IMR-90 (cell line): Measurements from ENCODE around the gene GLT8D2. TPM values are rescaled to one million over a fixed set of nuclear protein-coding genes. Genes with fewer than 3 reads are reported as not detected.

Experiments
- ATAC-seq: fragments of 200-7000 bp; cut with Tn5 transposase; 2 replicates; pipeline ENCODE4 v1.9.1; 2020; ENCODE audit warnings: low read depth, mild to moderate bottlenecking, moderate library complexity
- BruUV-seq: library from RNA; stranded (reverse); fragments of 400-500 nt; replicated peaks from 2 replicates; lab custom pipeline; 2021; lab: Mats Ljungman, UMichigan
- CTCF ChIA-PET: fragments of 300-600 bp; formaldehyde crosslinking; extraction: SDS; loops from one replicate; lab custom pipeline; 2021; ENCODE audit warnings: antibody characterized with exemption; lab: Yijun Ruan, JAX
- POLR2A ChIA-PET: fragments of 300-600 bp; sonication (Branson Sonifier 250); formaldehyde crosslinking; loops from one replicate; lab custom pipeline; 2022; ENCODE audit warnings: antibody characterized with exemption; ENCODE audit not compliant: unreplicated experiment; lab: Charles Lee
- DNase-seq: peaks from one replicate; pipeline ENCODE4 v3.0.0; 2013
- H2AFZ ChIP-seq: replicated peaks from 2 replicates; pipeline ENCODE3; 2013; ENCODE audit warnings: low read length, mild to moderate bottlenecking; ENCODE audit not compliant: poor library complexity
- H2AK5ac ChIP-seq: 2 replicates; pipeline ENCODE4 v1.6.1; 2013; ENCODE audit warnings: low read depth, low read length, inconsistent platforms
- H2AK9ac ChIP-seq: replicated peaks from 2 replicates; pipeline ENCODE3; 2013; ENCODE audit warnings: mild to moderate bottlenecking, low read depth, low read length, moderate library complexity; ENCODE audit not compliant: poor library complexity
- H2BK120ac ChIP-seq: 2 replicates; pipeline ENCODE4 v1.6.1; 2013; ENCODE audit warnings: low read depth, low read length, inconsistent platforms
- H2BK15ac ChIP-seq: 3 replicates; pipeline ENCODE4 v1.6.1; 2013; ENCODE audit warnings: low read depth, low read length, inconsistent platforms
- H2BK20ac ChIP-seq: 2 replicates; pipeline ENCODE4 v1.6.1; 2013; ENCODE audit warnings: low read depth, mild to moderate bottlenecking, inconsistent platforms, low read length, moderate library complexity
- H2BK5ac ChIP-seq: 2 replicates; pipeline ENCODE4 v1.6.1; 2013; ENCODE audit warnings: mild to moderate bottlenecking, low read depth, low read length, inconsistent platforms; ENCODE audit not compliant: poor library complexity, severe bottlenecking
- H3K14ac ChIP-seq: replicated peaks from 2 replicates; pipeline ENCODE4 v1.6.1; 2013; ENCODE audit warnings: low read depth, low read length, inconsistent platforms
- H3K18ac ChIP-seq: 2 replicates; pipeline ENCODE4 v1.6.1; 2013; ENCODE audit warnings: low read depth, low read length, control low read depth
- H3K23ac ChIP-seq: 2 replicates; pipeline ENCODE4 v1.6.1; 2013; ENCODE audit warnings: low read depth, low read length, inconsistent platforms
- H3K27ac ChIP-seq: 2 replicates; pipeline ENCODE4 v1.5.1; 2013; ENCODE audit warnings: mild to moderate bottlenecking, control low read depth, low read length; ENCODE audit not compliant: insufficient read depth
- H3K27me3 ChIP-seq: 2 replicates; pipeline ENCODE4 v1.6.1; 2013; ENCODE audit warnings: low read length; ENCODE audit not compliant: control insufficient read depth, insufficient read depth
- H3K36me3 ChIP-seq: 2 replicates; pipeline ENCODE4 v1.6.1; 2013; ENCODE audit warnings: low read length, mixed read lengths; ENCODE audit not compliant: control insufficient read depth, insufficient read depth
- H3K4ac ChIP-seq: 2 replicates; pipeline ENCODE4 v1.6.1; 2013; ENCODE audit warnings: low read depth, low read length, inconsistent platforms
- H3K4me1 ChIP-seq: 2 replicates; pipeline ENCODE4 v1.6.1; 2013; ENCODE audit warnings: low read length, mixed read lengths; ENCODE audit not compliant: control insufficient read depth, insufficient read depth
- H3K4me2 ChIP-seq: 2 replicates; pipeline ENCODE4 v1.6.1; 2013; ENCODE audit warnings: low read depth, mild to moderate bottlenecking, control low read depth, low read length, moderate library complexity
- H3K4me3 ChIP-seq: 2 replicates; pipeline ENCODE4 v1.5.1; 2013; ENCODE audit warnings: low read depth, mild to moderate bottlenecking, control low read depth, low read length, moderate library complexity; ENCODE audit not compliant: insufficient read depth
- H3K56ac ChIP-seq: 2 replicates; pipeline ENCODE4 v1.6.1; 2013; ENCODE audit warnings: low read length, inconsistent platforms; ENCODE audit not compliant: insufficient read depth; ENCODE audit errors: extremely low read depth
- H3K79me1 ChIP-seq, 2 experiments: 2 replicates each; pipeline ENCODE4 v1.6.1; 2013; ENCODE audit warnings: low read length in 2 of 2, inconsistent platforms in 1 of 2, low read depth in 1 of 2
- H3K9ac ChIP-seq: 2 replicates; pipeline ENCODE4 v1.6.1; 2013; ENCODE audit warnings: low read depth, low read length, control low read depth
- H3K9me1 ChIP-seq: 2 replicates; pipeline ENCODE4 v1.6.1; 2013; ENCODE audit warnings: low read length, inconsistent platforms; ENCODE audit not compliant: insufficient read depth
- H3K9me3 ChIP-seq: 2 replicates; pipeline ENCODE4 v1.6.1; 2013; ENCODE audit warnings: low read length; ENCODE audit not compliant: control insufficient read depth, insufficient read depth
- H4K20me1 ChIP-seq: 2 replicates; pipeline ENCODE4 v1.6.1; 2013; ENCODE audit warnings: low read length, inconsistent platforms; ENCODE audit not compliant: insufficient read depth
- H4K5ac ChIP-seq: 2 replicates; pipeline ENCODE4 v1.6.1; 2013; ENCODE audit warnings: mild to moderate bottlenecking, low read depth, low read length, control low read depth
- H4K8ac ChIP-seq, 2 experiments: 2 replicates each; pipeline ENCODE4 v1.6.1; 2013; ENCODE audit warnings: low read depth in 2 of 2, low read length in 2 of 2, control low read depth in 1 of 2, inconsistent platforms in 1 of 2
- H4K91ac ChIP-seq: 2 replicates; pipeline ENCODE4 v1.6.1; 2013; ENCODE audit warnings: low read depth, low read length, inconsistent platforms; ENCODE audit not compliant: insufficient read depth
- CEBPB ChIP-seq: IDR thresholded peaks from 2 replicates; pipeline ENCODE4 v1.6.1; 2012; ENCODE audit warnings: low read depth, low read length, improper control_type of control experiment
- FOS ChIP-seq: fragments of 150-350 bp; IDR thresholded peaks from 2 replicates; pipeline ENCODE4 v1.6.1; 2016; ENCODE audit warnings: low read depth, low read length
- NFE2L2 ChIP-seq: fragments of 150-350 bp; IDR thresholded peaks from 2 replicates; pipeline ENCODE4 v1.6.1; 2016; ENCODE audit warnings: low read depth, mild to moderate bottlenecking, low read length
- WGBS, 2 experiments: methylation state at CpG; one replicate each; pipeline versions ENCODE4 v1.1.5 to v1.1.7; 2013; ENCODE audit warnings: missing lambda C conversion rate in 2 of 2; ENCODE audit not compliant: insufficient read length in 1 of 2; ENCODE audit errors: extremely low coverage in 2 of 2; 5-methylcytosine and 5-hydroxymethylcytosine counted together
- dilution Hi-C: fragments of 300-500 bp; cut with HindIII; formaldehyde crosslinking; loops from one replicate; pipeline ENCODE4 v1.14.3; 2018; ENCODE audit warnings: low sequenced_read_pairs; ENCODE audit not compliant: unreplicated experiment
- in situ Hi-C: fragments of 300-500 bp; cut with MboI; formaldehyde crosslinking; loops from 3 replicates; pipeline ENCODE4 v1.14.3; 2019; ENCODE audit warnings: low sequenced_read_pairs, inconsistent platforms, mixed read lengths
- intact Hi-C: fragments of 100-400 bp; cut with micrococcal nuclease; formaldehyde crosslinking; loops from 2 replicates; pipeline ENCODE4 v1.10.0; 2022
- polyA plus RNA-seq, 3 experiments: library from polyadenylated mRNA; depleted of rRNA; stranded (reverse); fragments of >200 nt; gene quantifications; 2 replicates each; pipeline ENCODE4 v1.2.3, GENCODE V29; 2012; ENCODE audit warnings: low replicate concordance in 1 of 3
- total RNA-seq: library from RNA; depleted of rRNA; stranded (reverse); fragments of >200 nt; gene quantifications from 2 replicates; pipeline ENCODE4 v1.2.3, GENCODE V29; 2012

The GLT8D2 gene
- total and polyA plus RNA-seq, 2 of the 4 experiments (the other 2 are of a cell fraction), result 33.5 to 47.9 TPM

DNA sequence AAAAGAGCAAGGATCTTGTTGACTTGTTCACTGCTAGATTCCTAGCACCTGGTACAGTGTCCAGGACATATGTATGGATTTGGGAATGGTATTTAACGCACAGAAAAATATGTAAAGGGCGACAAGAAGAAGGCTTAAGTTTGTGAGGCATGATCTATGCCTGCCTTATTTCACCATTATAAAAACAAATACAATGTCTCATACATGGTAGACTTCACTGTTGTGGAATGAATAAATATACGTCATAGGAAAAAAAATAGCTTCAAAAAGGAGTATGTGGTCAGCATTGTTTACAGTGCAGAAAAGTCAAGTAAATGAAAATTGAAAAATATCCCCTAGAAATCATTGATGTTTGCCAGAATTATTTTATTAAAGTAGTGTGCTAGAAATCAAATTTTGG, 44.3 kb upstream of the GLT8D2 start:
- Histone ChIP-seq H3K27me3 (no peaks in the 10 kb centered on the region), H3K18ac (peak overlapping the region; percentile 100), H3K4me1 (peaks cover 13% of the 10 kb centered on the region), H3K4me2 (peak overlapping the region; percentile 93; the same call in 1 of the 2 replicates), H2BK120ac (peak overlapping the region; percentile 90), H2BK5ac (peak overlapping the region; percentile 97), H3K14ac (no peak overlapping the region), H3K27ac (peak overlapping the region; percentile 70; the same call in 1 of the 2 replicates), H4K20me1 (no peaks in the 10 kb centered on the region), H3K56ac (peak overlapping the region; percentile 41; the same call in 1 of the 2 replicates), H3K36me3 (peaks cover 16% of the 10 kb centered on the region), H2BK20ac (peak overlapping the region; percentile 92), H3K9me1 (peaks cover 6% of the 10 kb centered on the region), H2AK9ac (no peak overlapping the region), H3K9me3 (no peaks in the 10 kb centered on the region), H4K91ac (peak overlapping the region; percentile 29; the same call in 1 of the 2 replicates), H4K8ac (peak overlapping the region; percentile 62 to 88; a peak in 3 of 4 replicates), H3K79me1 (peaks cover 5 to 25% of the 10 kb centered on the region in 2 experiments), H2AK5ac (no peak overlapping the region), H4K5ac (peak overlapping the region; percentile 97; the same call in 1 of the 2 replicates), H3K23ac (peak overlapping the region; percentile 8; the same call in 1 of the 2 replicates), H2AFZ (no peak overlapping the region), H3K4ac (peak overlapping the region; percentile 63; the same call in 1 of the 2 replicates), H2BK15ac (no peak overlapping the region), H3K9ac (no peak overlapping the region), H3K4me3 (no peak overlapping the region)
- BruUV-seq, result no TSS peak
- CTCF ChIA-PET, result interaction anchor here (1.0 kb wide), 1 partner anchor 15 kb away, joined by 7 read pairs; no protein-coding TSS in a partner anchor
- intact Hi-C loops (no loop called here), dilution Hi-C loops (no loop called here), in situ Hi-C loops (no loop called here)
- TF ChIP-seq CEBPB (peak; percentile 75), NFE2L2 (no peak), FOS (0 out of 2 replicates have a peak, but pooled peaks have one; percentile 25)
- POLR2A ChIA-PET, result no interaction called here
- no CpG with 5 or more reads among the region's 3 CpGs for WGBS, 2 experiments
- DNase-seq (peak; percentile 88), ATAC-seq (peak; percentile 89)
